ENCODE data around the gene NOP9. TPM values are rescaled to one million over a fixed set of nuclear protein-coding genes. Genes with fewer than 3 reads are reported as not detected.

Gene NOP9
- total and polyA plus RNA-seq, 8 donors, result 6.2 to 13.9 (median 9.7) TPM

GRCh38 chr14:24314377-24315193 is 14.9 kb downstream of the NOP9 start:
- ATAC-seq (no peak), DNase-seq (peak in 1 of 6 donors; percentile 47), FAIRE-seq (no peak)
- no peaks in the 10 kb centered on the region for H3K36me3 ChIP-seq
- 64 to 75% methylated on average over 5 of the region's 5 CpGs for WGBS, 2 donors
- no peak overlapping the region for H3K27ac ChIP-seq
- no peak for TF ChIP-seq CTCF (IDR thresholded peaks at IDR 0.05)
- intact Hi-C loops (cut with DNase I), result no loop called here
- peaks cover 10 to 14% (median 13%) of the 10 kb centered on the region in 3 donors for H3K4me1 ChIP-seq
- H3K27me3 ChIP-seq, result no peaks in the 10 kb centered on the region
- H3K4me3 ChIP-seq, result no peak overlapping the region
- no peaks in the 10 kb centered on the region for H3K9me3 ChIP-seq

GRCh38 chr14:24315243-24315806 is 15.7 kb downstream of the NOP9 start:
- no peak for ATAC-seq
- no peak for TF ChIP-seq CTCF (IDR thresholded peaks at IDR 0.05)
- Histone ChIP-seq H3K27ac (no peak overlapping the region), H3K4me1 (peaks cover 3 to 7% (median 6%) of the 10 kb centered on the region in 3 donors), H3K9me3 (no peaks in the 10 kb centered on the region), H3K36me3 (no peaks in the 10 kb centered on the region), H3K27me3 (no peaks in the 10 kb centered on the region), H3K4me3 (no peak overlapping the region)
- no peak for FAIRE-seq
- intact Hi-C loops (cut with DNase I), result no loop called here
- DNase-seq, result no peak
- WGBS, 2 donors, result 85 to 86% methylated on average over 10 of the region's 10 CpGs

GRCh38 chr14:24315807-24316596 is 16.4 kb downstream of the NOP9 start:
- no peaks in the 10 kb centered on the region for H3K27me3 ChIP-seq
- peak; percentile 11 to 58 (median 44) for ATAC-seq
- 35 to 36% methylated on average over 66 to 70 of the region's 70 CpGs for WGBS, 2 donors
- FAIRE-seq, result no peak
- peak in 1 of 6 donors; percentile 70 for DNase-seq
- intact Hi-C loops (cut with DNase I), result no loop called here
- TF ChIP-seq CTCF (IDR thresholded peaks at IDR 0.05), result no peak
- H3K9me3 ChIP-seq, result no peaks in the 10 kb centered on the region
- no peaks in the 10 kb centered on the region for H3K36me3 ChIP-seq
- H3K27ac ChIP-seq, result no peak overlapping the region
- H3K4me1 ChIP-seq, result peaks cover 0 to 4% (median 0%) of the 10 kb centered on the region in 3 donors
- H3K4me3 ChIP-seq, result no peak overlapping the region

GRCh38 chr14:24316597-24316950 is 16.9 kb downstream of the NOP9 start:
- WGBS, 2 donors, result 62 to 65% methylated on average over 16 to 18 of the region's 18 CpGs
- no peak overlapping the region for H3K4me3 ChIP-seq
- TF ChIP-seq CTCF (IDR thresholded peaks at IDR 0.05), result no peak
- no peaks in the 10 kb centered on the region for H3K9me3 ChIP-seq
- peaks cover 0 to 4% (median 0%) of the 10 kb centered on the region in 3 donors for H3K4me1 ChIP-seq
- no peak for DNase-seq
- FAIRE-seq, result no peak
- no peak overlapping the region for H3K27ac ChIP-seq
- ATAC-seq, result no peak
- intact Hi-C loops (cut with DNase I), result no loop called here
- no peaks in the 10 kb centered on the region for H3K36me3 ChIP-seq
- H3K27me3 ChIP-seq, result no peaks in the 10 kb centered on the region
